ENCODE measurements around the gene ROBO1. TPM values are rescaled to one million over a fixed set of nuclear protein-coding genes. Genes with fewer than 3 reads are reported as not detected.

ROBO1 gene
- total RNA-seq, 1 donor from 2014 or later, result 3.1 TPM

DNA sequence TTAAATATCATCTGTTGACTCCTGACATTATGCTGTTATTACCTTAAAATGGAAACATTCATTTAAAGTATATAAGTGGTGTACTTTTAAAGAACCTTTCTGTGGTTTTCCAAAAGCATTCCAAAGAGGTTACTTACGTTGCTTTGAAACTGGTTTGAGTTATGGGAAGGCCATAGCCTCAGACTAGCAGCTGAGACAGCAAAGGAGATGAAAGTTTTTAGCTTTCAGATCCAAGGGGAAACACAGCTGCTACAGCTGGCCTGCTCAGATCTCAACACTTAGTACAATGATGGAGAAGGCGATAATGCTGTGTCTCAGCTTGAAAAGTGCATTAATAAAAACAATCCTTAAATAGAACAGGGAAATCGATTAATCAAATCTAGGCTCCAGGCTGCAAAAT, 921.1 kb downstream of the ROBO1 start:
- ATAC-seq (ENCODE audit: low read depth) (no peak), DNase-seq (no peak)
- Mint-ChIP-seq H3K36me3 (ENCODE audit: low read depth) (no peaks in the 10 kb centered on the region), H3K4me3 (no peak overlapping the region), H3K27me3 (no peaks in the 10 kb centered on the region), H3K9me3 (no peaks in the 10 kb centered on the region), H3K27ac (no peak overlapping the region), H3K4me1 (no peaks in the 10 kb centered on the region)
- TF ChIP-seq, protein P1, sequence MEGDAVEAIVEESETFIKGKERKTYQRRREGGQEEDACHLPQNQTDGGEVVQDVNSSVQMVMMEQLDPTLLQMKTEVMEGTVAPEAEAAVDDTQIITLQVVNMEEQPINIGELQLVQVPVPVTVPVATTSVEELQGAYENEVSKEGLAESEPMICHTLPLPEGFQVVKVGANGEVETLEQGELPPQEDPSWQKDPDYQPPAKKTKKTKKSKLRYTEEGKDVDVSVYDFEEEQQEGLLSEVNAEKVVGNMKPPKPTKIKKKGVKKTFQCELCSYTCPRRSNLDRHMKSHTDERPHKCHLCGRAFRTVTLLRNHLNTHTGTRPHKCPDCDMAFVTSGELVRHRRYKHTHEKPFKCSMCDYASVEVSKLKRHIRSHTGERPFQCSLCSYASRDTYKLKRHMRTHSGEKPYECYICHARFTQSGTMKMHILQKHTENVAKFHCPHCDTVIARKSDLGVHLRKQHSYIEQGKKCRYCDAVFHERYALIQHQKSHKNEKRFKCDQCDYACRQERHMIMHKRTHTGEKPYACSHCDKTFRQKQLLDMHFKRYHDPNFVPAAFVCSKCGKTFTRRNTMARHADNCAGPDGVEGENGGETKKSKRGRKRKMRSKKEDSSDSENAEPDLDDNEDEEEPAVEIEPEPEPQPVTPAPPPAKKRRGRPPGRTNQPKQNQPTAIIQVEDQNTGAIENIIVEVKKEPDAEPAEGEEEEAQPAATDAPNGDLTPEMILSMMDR (IDR thresholded peaks at IDR 0.05), result no peak
- ChIA-PET POLR2A (no interaction called here), CTCF (no interaction called here)
- intact Hi-C loops (cut with micrococcal nuclease), result no loop called here

DNA sequence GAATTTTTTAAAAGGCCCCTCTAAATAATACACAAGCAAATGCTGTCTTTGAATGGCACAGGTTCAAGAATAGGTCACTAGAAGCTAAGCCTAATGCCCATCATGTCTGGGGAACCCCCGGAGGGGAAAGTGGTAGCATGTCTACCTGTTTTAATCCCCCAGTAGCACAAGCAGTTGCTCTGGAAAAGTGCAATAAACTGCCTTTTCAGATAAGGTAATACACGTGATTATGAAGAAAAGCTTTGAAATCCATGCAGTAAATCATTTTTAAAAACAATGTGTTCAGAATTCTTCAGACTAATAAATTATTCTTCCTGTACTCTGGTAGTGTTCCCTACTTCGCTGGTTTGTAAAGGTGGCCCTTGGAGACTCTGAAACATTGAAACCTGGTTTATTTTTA, 922.2 kb downstream of the ROBO1 start:
- no peaks in the 10 kb centered on the region for H3K36me3 Mint-ChIP-seq (ENCODE audit: low read depth)
- POLR2A ChIA-PET, result no interaction called here

DNA sequence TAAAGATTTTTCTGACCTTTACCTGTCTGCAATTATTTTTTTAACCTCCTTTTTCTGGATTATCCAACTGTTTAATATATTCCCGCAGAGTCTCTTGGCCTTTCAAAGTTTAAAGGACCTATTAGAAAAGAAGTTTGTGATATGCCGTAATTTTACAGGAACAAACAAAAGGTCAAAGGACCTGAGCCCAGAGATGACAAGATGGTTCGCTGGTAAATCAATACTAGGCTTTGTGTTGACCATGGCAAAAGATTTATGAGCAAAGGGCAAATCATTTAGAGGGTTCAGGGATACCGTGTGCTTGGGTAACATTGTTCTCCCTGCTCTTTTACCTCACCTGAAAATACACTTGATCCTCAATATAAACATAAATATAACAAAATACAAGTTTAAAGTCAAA, 923.5 kb downstream of the ROBO1 start:
- TF ChIP-seq, protein P1 (IDR thresholded peaks at IDR 0.05), result no peak

More for the DNA sequence above, 922.2 kb downstream of the ROBO1 start:
- Mint-ChIP-seq H3K27me3 (no peaks in the 10 kb centered on the region), H3K4me3 (no peak overlapping the region), H3K27ac (no peak overlapping the region), H3K9me3 (no peaks in the 10 kb centered on the region), H3K4me1 (no peaks in the 10 kb centered on the region)
- intact Hi-C loops (cut with micrococcal nuclease), result no loop called here
- DNase-seq, result no peak
- TF ChIP-seq, protein P1 (IDR thresholded peaks at IDR 0.05), result no peak
- no peak for ATAC-seq (ENCODE audit: low read depth)
- CTCF ChIA-PET, result no interaction called here

DNA sequence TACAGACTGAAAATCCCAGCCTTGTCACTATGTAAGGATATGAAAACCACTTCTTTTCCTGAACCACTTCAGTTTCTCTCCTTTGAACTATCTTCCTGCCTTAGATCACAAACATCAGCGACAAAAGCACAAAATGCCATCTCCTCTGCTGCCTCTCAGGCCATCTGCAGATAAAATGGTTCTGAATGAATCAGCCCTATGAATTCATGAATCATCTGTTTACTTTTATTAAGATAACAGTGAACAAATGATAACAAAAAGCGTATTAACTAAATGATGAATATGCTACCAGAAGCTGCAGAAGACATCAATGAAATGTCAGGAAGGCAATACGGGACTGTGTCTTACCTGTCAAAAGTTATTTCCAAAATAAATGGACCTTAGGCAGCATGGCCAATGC, 928.1 kb downstream of the ROBO1 start:
- ATAC-seq (ENCODE audit: low read depth) (no peak), DNase-seq (no peak)
- H3K4me3 Mint-ChIP-seq, result no peak overlapping the region
- H3K9me3 Mint-ChIP-seq, result no peaks in the 10 kb centered on the region
- H3K27me3 Mint-ChIP-seq, result no peaks in the 10 kb centered on the region
- H3K4me1 Mint-ChIP-seq, result no peaks in the 10 kb centered on the region
- ChIA-PET POLR2A (no interaction called here), CTCF (no interaction called here)
- H3K27ac Mint-ChIP-seq, result no peak overlapping the region
- TF ChIP-seq, protein P1 (IDR thresholded peaks at IDR 0.05), result no peak
- intact Hi-C loops (cut with micrococcal nuclease), result no loop called here
- H3K36me3 Mint-ChIP-seq (ENCODE audit: low read depth), result no peaks in the 10 kb centered on the region

More for the DNA sequence above, 923.5 kb downstream of the ROBO1 start:
- Mint-ChIP-seq H3K4me3 (no peak overlapping the region), H3K27me3 (no peaks in the 10 kb centered on the region), H3K27ac (no peak overlapping the region), H3K36me3 (ENCODE audit: low read depth) (no peaks in the 10 kb centered on the region), H3K4me1 (no peaks in the 10 kb centered on the region), H3K9me3 (no peaks in the 10 kb centered on the region)
- ChIA-PET POLR2A (no interaction called here), CTCF (no interaction called here)
- intact Hi-C loops (cut with micrococcal nuclease), result no loop called here
- DNase-seq, result no peak
- ATAC-seq (ENCODE audit: low read depth), result no peak

DNA sequence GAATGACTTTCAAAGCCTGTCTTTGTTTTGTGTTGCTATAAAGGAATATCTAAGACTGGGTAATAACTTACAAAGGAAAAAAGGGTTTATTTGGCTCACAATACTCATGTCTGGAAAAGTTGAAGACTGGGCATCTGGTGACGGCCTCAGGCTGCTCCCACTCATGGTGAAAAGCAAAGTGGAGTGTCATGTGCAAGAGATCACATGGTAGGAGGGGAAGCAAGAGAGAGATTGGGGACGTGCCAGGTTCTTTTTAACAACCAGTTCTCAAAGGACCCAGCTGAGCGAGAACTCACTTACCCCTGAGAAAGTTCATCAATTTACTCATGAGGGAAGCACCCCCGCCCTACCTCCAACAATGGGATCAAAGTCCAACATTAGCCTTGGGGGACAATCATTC, 929.4 kb downstream of the ROBO1 start:
- TF ChIP-seq, protein P1 (IDR thresholded peaks at IDR 0.05), result no peak
- no peak for DNase-seq

More for the DNA sequence above, 929.4 kb downstream of the ROBO1 start:
- no peak for ATAC-seq (ENCODE audit: low read depth)
- Mint-ChIP-seq H3K36me3 (ENCODE audit: low read depth) (no peaks in the 10 kb centered on the region), H3K4me3 (no peak overlapping the region), H3K27ac (no peak overlapping the region), H3K4me1 (no peaks in the 10 kb centered on the region), H3K27me3 (no peaks in the 10 kb centered on the region), H3K9me3 (no peaks in the 10 kb centered on the region)
- CTCF ChIA-PET, result no interaction called here
- POLR2A ChIA-PET, result no interaction called here
- intact Hi-C loops (cut with micrococcal nuclease), result no loop called here

All from activated B cell treated with CpG ODN at 0.5 μM for 24 hours (primary cell).